Measurements from ENCODE around the gene FAM20C.

DNA sequence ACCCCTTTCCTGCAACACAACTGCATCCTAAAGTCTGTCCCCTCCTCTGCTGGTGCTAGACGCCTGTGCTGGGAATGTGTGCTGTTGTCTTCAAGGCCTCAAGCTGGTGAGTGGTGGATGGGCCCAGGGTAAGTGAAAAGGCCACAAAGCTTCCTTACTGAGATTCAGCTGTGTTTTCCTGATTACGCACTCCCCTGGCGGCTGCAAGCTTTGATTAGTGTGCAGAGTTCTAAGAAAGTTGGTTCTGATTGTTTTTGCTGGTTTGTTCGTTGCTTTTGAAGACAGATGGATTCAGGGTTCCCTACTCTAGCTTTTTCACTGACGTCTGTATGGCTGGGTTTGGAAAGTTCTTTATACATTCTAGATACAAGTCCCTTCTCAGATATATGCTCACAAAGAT is 85.7 kb downstream of the FAM20C start:
- TF ChIP-seq, protein P1, sequence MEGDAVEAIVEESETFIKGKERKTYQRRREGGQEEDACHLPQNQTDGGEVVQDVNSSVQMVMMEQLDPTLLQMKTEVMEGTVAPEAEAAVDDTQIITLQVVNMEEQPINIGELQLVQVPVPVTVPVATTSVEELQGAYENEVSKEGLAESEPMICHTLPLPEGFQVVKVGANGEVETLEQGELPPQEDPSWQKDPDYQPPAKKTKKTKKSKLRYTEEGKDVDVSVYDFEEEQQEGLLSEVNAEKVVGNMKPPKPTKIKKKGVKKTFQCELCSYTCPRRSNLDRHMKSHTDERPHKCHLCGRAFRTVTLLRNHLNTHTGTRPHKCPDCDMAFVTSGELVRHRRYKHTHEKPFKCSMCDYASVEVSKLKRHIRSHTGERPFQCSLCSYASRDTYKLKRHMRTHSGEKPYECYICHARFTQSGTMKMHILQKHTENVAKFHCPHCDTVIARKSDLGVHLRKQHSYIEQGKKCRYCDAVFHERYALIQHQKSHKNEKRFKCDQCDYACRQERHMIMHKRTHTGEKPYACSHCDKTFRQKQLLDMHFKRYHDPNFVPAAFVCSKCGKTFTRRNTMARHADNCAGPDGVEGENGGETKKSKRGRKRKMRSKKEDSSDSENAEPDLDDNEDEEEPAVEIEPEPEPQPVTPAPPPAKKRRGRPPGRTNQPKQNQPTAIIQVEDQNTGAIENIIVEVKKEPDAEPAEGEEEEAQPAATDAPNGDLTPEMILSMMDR (IDR thresholded peaks at IDR 0.05): no peak
- no peak for TF ChIP-seq POLR2A (IDR thresholded peaks at IDR 0.05)
